Kidney epithelial cell (primary cell): ENCODE results near the gene UPF3A. TPM values are rescaled to one million over a fixed set of nuclear protein-coding genes. Genes with fewer than 3 reads are reported as not detected.
"Not testable (repeated sequence)": the region's sequence is repeated elsewhere in the genome, so short reads cannot be mapped to it uniquely, and the experiment has no call there.

Source experiments
- DNase-seq: peaks from one replicate; pipeline ENCODE4 v3.0.0-alpha.2; 2010; ENCODE audit warnings: low read depth
- H3K27me3 ChIP-seq: 2 replicates; pipeline ENCODE4 v1.6.0; 2011; ENCODE audit warnings: low read length; ENCODE audit not compliant: control insufficient read depth, insufficient read depth
- H3K36me3 ChIP-seq: 2 replicates; pipeline ENCODE4 v1.5.1; 2011; ENCODE audit warnings: low read length; ENCODE audit not compliant: control insufficient read depth, insufficient read depth
- H3K4me3 ChIP-seq: 2 replicates; pipeline ENCODE4 v1.5.1; 2011; ENCODE audit warnings: low read depth, mild to moderate bottlenecking, control low read depth, low read length
- CTCF ChIP-seq: IDR thresholded peaks from 2 replicates; pipeline ENCODE4 v1.5.1; 2011; ENCODE audit warnings: mild to moderate bottlenecking, moderate library complexity, low read length, control low read depth, inconsistent platforms; ENCODE audit not compliant: insufficient read depth, poor library complexity, severe bottlenecking
- total RNA-seq: library from RNA; depleted of rRNA; stranded (reverse); fragments of >200 nt; gene quantifications from 2 replicates; pipeline ENCODE4 v1.2.3, GENCODE V29; 2015

The UPF3A gene
- total RNA-seq, 1 donor from 2014 or later: 30.7 TPM

DNA sequence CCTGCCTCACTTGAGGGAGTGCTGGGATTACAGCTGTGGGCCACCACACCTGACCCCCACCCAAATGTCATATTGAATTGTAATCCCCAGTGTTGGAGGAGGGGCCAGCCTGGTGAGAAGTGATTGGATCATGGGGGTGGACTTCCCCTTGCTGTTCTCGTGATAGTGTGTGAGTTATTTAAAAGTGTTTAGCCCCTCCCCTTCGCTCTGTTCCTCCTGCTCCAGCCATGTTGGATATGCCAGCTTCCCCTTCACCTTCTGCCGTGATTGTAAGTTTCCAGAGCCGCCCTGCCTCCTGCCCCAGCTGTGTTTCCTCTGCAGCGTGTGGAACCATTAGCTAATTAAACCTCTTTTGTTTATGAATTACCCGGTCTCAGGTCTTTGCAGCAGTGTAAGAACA, 46.6 kb downstream of the UPF3A start:
- Histone ChIP-seq H3K4me3 (no peak overlapping the region), H3K36me3 (no peaks in the 10 kb centered on the region), H3K27me3 (no peaks in the 10 kb centered on the region)
- DNase-seq: no peak
- TF ChIP-seq CTCF: no peak

- H3K4me3 ChIP-seq: no peak overlapping the region
- no peaks in the 10 kb centered on the region for H3K27me3 ChIP-seq
- no peaks in the 10 kb centered on the region for H3K36me3 ChIP-seq
- TF ChIP-seq CTCF: no peak
- DNase-seq: no peak
Measured at GRCh38 chr13:114328595-114328994, 47.2 kb downstream of the UPF3A start.

GRCh38 chr13:114330086-114330485, 48.7 kb downstream of the UPF3A start:
- TF ChIP-seq CTCF: no peak
- Histone ChIP-seq H3K4me3 (no peak overlapping the region), H3K36me3 (no peaks in the 10 kb centered on the region), H3K27me3 (no peaks in the 10 kb centered on the region)
- no peak for DNase-seq

DNA sequence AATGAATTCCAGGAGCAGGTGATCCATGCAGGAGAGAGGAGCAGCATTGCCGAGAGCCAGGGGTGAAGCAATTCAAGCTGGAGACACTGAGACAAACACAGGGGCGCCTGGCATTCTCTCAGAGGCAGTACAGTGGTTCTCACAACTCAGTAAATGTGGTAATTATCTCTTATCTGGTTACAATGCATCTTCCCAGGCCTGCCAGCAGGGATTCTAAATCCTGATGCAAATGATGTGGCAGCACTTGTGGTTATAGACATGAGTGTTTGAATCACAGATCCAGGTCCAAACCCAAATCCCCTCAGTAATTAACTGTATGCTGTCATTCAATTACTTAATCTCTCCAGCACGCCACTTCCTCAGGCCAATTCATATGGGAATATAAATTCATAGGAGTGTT, 52.5 kb downstream of the UPF3A start:
- not testable (repeated sequence) for H3K4me3 ChIP-seq, H3K36me3 ChIP-seq, H3K27me3 ChIP-seq, DNase-seq

- H3K27me3 ChIP-seq: no peaks in the 10 kb centered on the region
- no peak for TF ChIP-seq CTCF
- no peaks in the 10 kb centered on the region for H3K36me3 ChIP-seq
- H3K4me3 ChIP-seq: no peak overlapping the region
- DNase-seq: no peak
Measured at GRCh38 chr13:114334305-114335053, 53.1 kb downstream of the UPF3A start.

- not testable (repeated sequence) for H3K4me3 ChIP-seq, H3K27me3 ChIP-seq, DNase-seq, H3K36me3 ChIP-seq
Measured at GRCh38 chr13:114336457-114336856, 55.1 kb downstream of the UPF3A start.

DNA sequence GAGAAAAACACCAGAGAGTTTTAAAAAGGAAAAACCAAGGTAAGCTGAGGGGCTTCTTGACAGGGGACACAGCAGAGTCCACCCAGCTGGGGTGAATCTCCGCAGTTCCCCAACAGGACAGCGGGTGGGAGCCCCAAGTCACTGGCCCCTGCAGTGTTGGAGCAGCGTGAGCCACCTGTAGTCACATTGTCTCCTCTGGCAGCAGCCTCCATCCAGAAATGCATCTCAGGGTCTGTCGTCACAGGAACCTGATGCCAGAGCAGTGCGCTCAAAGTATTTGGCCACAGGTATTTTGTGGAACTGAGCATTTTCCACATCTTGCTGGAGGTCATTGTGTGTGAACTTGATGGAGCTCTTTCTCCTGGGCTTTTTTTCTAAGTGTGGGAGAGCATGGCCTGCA, 57.6 kb downstream of the UPF3A start:
- no peak for DNase-seq
- H3K4me3 ChIP-seq: no peak overlapping the region
- TF ChIP-seq CTCF: no peak
- H3K36me3 ChIP-seq: no peaks in the 10 kb centered on the region
- no peaks in the 10 kb centered on the region for H3K27me3 ChIP-seq
